IMR-90 (cell line): Measurements from ENCODE around the gene RAB37. TPM values are rescaled to one million over a fixed set of nuclear protein-coding genes. Genes with fewer than 3 reads are reported as not detected.
A peak's percentile ranks its signal among the peaks of the same experiment; 100 is the strongest.

Source experiments
- ATAC-seq: fragments of 200-7000 bp; cut with Tn5 transposase; 2 replicates; pipeline ENCODE4 v1.9.1; 2020; ENCODE audit warnings: low read depth, mild to moderate bottlenecking, moderate library complexity
- BruUV-seq: library from RNA; stranded (reverse); fragments of 400-500 nt; replicated peaks from 2 replicates; lab custom pipeline; 2021; lab: Mats Ljungman, UMichigan
- CTCF ChIA-PET: fragments of 300-600 bp; formaldehyde crosslinking; extraction: SDS; loops from one replicate; lab custom pipeline; 2021; ENCODE audit warnings: antibody characterized with exemption; lab: Yijun Ruan, JAX
- POLR2A ChIA-PET: fragments of 300-600 bp; sonication (Branson Sonifier 250); formaldehyde crosslinking; loops from one replicate; lab custom pipeline; 2022; ENCODE audit warnings: antibody characterized with exemption; ENCODE audit not compliant: unreplicated experiment; lab: Charles Lee
- DNase-seq: peaks from one replicate; pipeline ENCODE4 v3.0.0; 2013
- H2AFZ ChIP-seq: replicated peaks from 2 replicates; pipeline ENCODE3; 2013; ENCODE audit warnings: low read length, mild to moderate bottlenecking; ENCODE audit not compliant: poor library complexity
- H2AK5ac ChIP-seq: 2 replicates; pipeline ENCODE4 v1.6.1; 2013; ENCODE audit warnings: low read depth, low read length, inconsistent platforms
- H2AK9ac ChIP-seq: replicated peaks from 2 replicates; pipeline ENCODE3; 2013; ENCODE audit warnings: mild to moderate bottlenecking, low read depth, low read length, moderate library complexity; ENCODE audit not compliant: poor library complexity
- H2BK120ac ChIP-seq: 2 replicates; pipeline ENCODE4 v1.6.1; 2013; ENCODE audit warnings: low read depth, low read length, inconsistent platforms
- H2BK15ac ChIP-seq: 3 replicates; pipeline ENCODE4 v1.6.1; 2013; ENCODE audit warnings: low read depth, low read length, inconsistent platforms
- H2BK20ac ChIP-seq: 2 replicates; pipeline ENCODE4 v1.6.1; 2013; ENCODE audit warnings: low read depth, mild to moderate bottlenecking, inconsistent platforms, low read length, moderate library complexity
- H2BK5ac ChIP-seq: 2 replicates; pipeline ENCODE4 v1.6.1; 2013; ENCODE audit warnings: mild to moderate bottlenecking, low read depth, low read length, inconsistent platforms; ENCODE audit not compliant: poor library complexity, severe bottlenecking
- H3K14ac ChIP-seq: replicated peaks from 2 replicates; pipeline ENCODE4 v1.6.1; 2013; ENCODE audit warnings: low read depth, low read length, inconsistent platforms
- H3K18ac ChIP-seq: 2 replicates; pipeline ENCODE4 v1.6.1; 2013; ENCODE audit warnings: low read depth, low read length, control low read depth
- H3K23ac ChIP-seq: 2 replicates; pipeline ENCODE4 v1.6.1; 2013; ENCODE audit warnings: low read depth, low read length, inconsistent platforms
- H3K27ac ChIP-seq: 2 replicates; pipeline ENCODE4 v1.5.1; 2013; ENCODE audit warnings: mild to moderate bottlenecking, control low read depth, low read length; ENCODE audit not compliant: insufficient read depth
- H3K27me3 ChIP-seq: 2 replicates; pipeline ENCODE4 v1.6.1; 2013; ENCODE audit warnings: low read length; ENCODE audit not compliant: control insufficient read depth, insufficient read depth
- H3K36me3 ChIP-seq: 2 replicates; pipeline ENCODE4 v1.6.1; 2013; ENCODE audit warnings: low read length, mixed read lengths; ENCODE audit not compliant: control insufficient read depth, insufficient read depth
- H3K4ac ChIP-seq: 2 replicates; pipeline ENCODE4 v1.6.1; 2013; ENCODE audit warnings: low read depth, low read length, inconsistent platforms
- H3K4me1 ChIP-seq: 2 replicates; pipeline ENCODE4 v1.6.1; 2013; ENCODE audit warnings: low read length, mixed read lengths; ENCODE audit not compliant: control insufficient read depth, insufficient read depth
- H3K4me2 ChIP-seq: 2 replicates; pipeline ENCODE4 v1.6.1; 2013; ENCODE audit warnings: low read depth, mild to moderate bottlenecking, control low read depth, low read length, moderate library complexity
- H3K4me3 ChIP-seq: 2 replicates; pipeline ENCODE4 v1.5.1; 2013; ENCODE audit warnings: low read depth, mild to moderate bottlenecking, control low read depth, low read length, moderate library complexity; ENCODE audit not compliant: insufficient read depth
- H3K56ac ChIP-seq: 2 replicates; pipeline ENCODE4 v1.6.1; 2013; ENCODE audit warnings: low read length, inconsistent platforms; ENCODE audit not compliant: insufficient read depth; ENCODE audit errors: extremely low read depth
- H3K79me1 ChIP-seq, 2 experiments: 2 replicates each; pipeline ENCODE4 v1.6.1; 2013; ENCODE audit warnings: low read length in 2 of 2, inconsistent platforms in 1 of 2, low read depth in 1 of 2
- H3K9ac ChIP-seq: 2 replicates; pipeline ENCODE4 v1.6.1; 2013; ENCODE audit warnings: low read depth, low read length, control low read depth
- H3K9me1 ChIP-seq: 2 replicates; pipeline ENCODE4 v1.6.1; 2013; ENCODE audit warnings: low read length, inconsistent platforms; ENCODE audit not compliant: insufficient read depth
- H3K9me3 ChIP-seq: 2 replicates; pipeline ENCODE4 v1.6.1; 2013; ENCODE audit warnings: low read length; ENCODE audit not compliant: control insufficient read depth, insufficient read depth
- H4K20me1 ChIP-seq: 2 replicates; pipeline ENCODE4 v1.6.1; 2013; ENCODE audit warnings: low read length, inconsistent platforms; ENCODE audit not compliant: insufficient read depth
- H4K5ac ChIP-seq: 2 replicates; pipeline ENCODE4 v1.6.1; 2013; ENCODE audit warnings: mild to moderate bottlenecking, low read depth, low read length, control low read depth
- H4K8ac ChIP-seq, 2 experiments: 2 replicates each; pipeline ENCODE4 v1.6.1; 2013; ENCODE audit warnings: low read depth in 2 of 2, low read length in 2 of 2, control low read depth in 1 of 2, inconsistent platforms in 1 of 2
- H4K91ac ChIP-seq: 2 replicates; pipeline ENCODE4 v1.6.1; 2013; ENCODE audit warnings: low read depth, low read length, inconsistent platforms; ENCODE audit not compliant: insufficient read depth
- CEBPB ChIP-seq: IDR thresholded peaks from 2 replicates; pipeline ENCODE4 v1.6.1; 2012; ENCODE audit warnings: low read depth, low read length, improper control_type of control experiment
- CHD1 ChIP-seq: IDR thresholded peaks from 2 replicates; pipeline ENCODE4 v1.6.1; 2012; ENCODE audit warnings: low read depth, low read length, improper control_type of control experiment
- FOS ChIP-seq: fragments of 150-350 bp; IDR thresholded peaks from 2 replicates; pipeline ENCODE4 v1.6.1; 2016; ENCODE audit warnings: low read depth, low read length
- MAFK ChIP-seq: IDR thresholded peaks from 2 replicates; pipeline ENCODE4 v1.6.1; 2012; ENCODE audit warnings: low read depth, low read length, improper control_type of control experiment
- MAZ ChIP-seq: IDR thresholded peaks from 2 replicates; pipeline ENCODE4 v1.6.1; 2012; ENCODE audit warnings: low read depth, mild to moderate bottlenecking, low read length, improper control_type of control experiment, moderate library complexity, borderline replicate concordance
- MXI1 ChIP-seq: IDR thresholded peaks from 2 replicates; pipeline ENCODE4 v1.6.1; 2012; ENCODE audit warnings: low read depth, mild to moderate bottlenecking, low read length, moderate library complexity, borderline replicate concordance
- NFE2L2 ChIP-seq: fragments of 150-350 bp; IDR thresholded peaks from 2 replicates; pipeline ENCODE4 v1.6.1; 2016; ENCODE audit warnings: low read depth, mild to moderate bottlenecking, low read length
- POLR2A ChIP-seq: IDR thresholded peaks from 2 replicates; pipeline ENCODE4 v1.6.1; 2012; ENCODE audit warnings: mild to moderate bottlenecking, low read depth, low read length
- RCOR1 ChIP-seq: IDR thresholded peaks from 2 replicates; pipeline ENCODE4 v1.6.1; 2012; ENCODE audit warnings: mild to moderate bottlenecking, low read length, improper control_type of control experiment; ENCODE audit not compliant: insufficient replicate concordance
- RFX5 ChIP-seq: IDR thresholded peaks from 2 replicates; pipeline ENCODE4 v1.8.0; 2012; ENCODE audit warnings: low read depth, mild to moderate bottlenecking, low read length, moderate library complexity
- SMC3 ChIP-seq: fragments of 150-350 bp; IDR thresholded peaks from 2 replicates; pipeline ENCODE4 v1.6.1; 2016; ENCODE audit warnings: low read depth, mild to moderate bottlenecking, antibody characterized with exemption, low read length, moderate library complexity
- WGBS, 2 experiments: methylation state at CpG; one replicate each; pipeline versions ENCODE4 v1.1.5 to v1.1.7; 2013; ENCODE audit warnings: missing lambda C conversion rate in 2 of 2; ENCODE audit not compliant: insufficient read length in 1 of 2; ENCODE audit errors: extremely low coverage in 2 of 2; 5-methylcytosine and 5-hydroxymethylcytosine counted together
- dilution Hi-C: fragments of 300-500 bp; cut with HindIII; formaldehyde crosslinking; loops from one replicate; pipeline ENCODE4 v1.14.3; 2018; ENCODE audit warnings: low sequenced_read_pairs; ENCODE audit not compliant: unreplicated experiment
- in situ Hi-C: fragments of 300-500 bp; cut with MboI; formaldehyde crosslinking; loops from 3 replicates; pipeline ENCODE4 v1.14.3; 2019; ENCODE audit warnings: low sequenced_read_pairs, inconsistent platforms, mixed read lengths
- intact Hi-C: fragments of 100-400 bp; cut with micrococcal nuclease; formaldehyde crosslinking; loops from 2 replicates; pipeline ENCODE4 v1.10.0; 2022
- polyA plus RNA-seq, 3 experiments: library from polyadenylated mRNA; depleted of rRNA; stranded (reverse); fragments of >200 nt; gene quantifications; 2 replicates each; pipeline ENCODE4 v1.2.3, GENCODE V29; 2012; ENCODE audit warnings: low replicate concordance in 1 of 3
- total RNA-seq: library from RNA; depleted of rRNA; stranded (reverse); fragments of >200 nt; gene quantifications from 2 replicates; pipeline ENCODE4 v1.2.3, GENCODE V29; 2012
- TF ChIP-seq, protein P1 (sequence below): fragments of 150-350 bp; IDR thresholded peaks from 2 replicates; pipeline ENCODE4 v1.6.1; 2016; ENCODE audit warnings: low read depth, mild to moderate bottlenecking, low read length, moderate library complexity, borderline replicate concordance

Gene RAB37
- total and polyA plus RNA-seq, 2 of the 4 experiments (the other 2 are of a cell fraction): 0.19 TPM; not detected in 1

DNA sequence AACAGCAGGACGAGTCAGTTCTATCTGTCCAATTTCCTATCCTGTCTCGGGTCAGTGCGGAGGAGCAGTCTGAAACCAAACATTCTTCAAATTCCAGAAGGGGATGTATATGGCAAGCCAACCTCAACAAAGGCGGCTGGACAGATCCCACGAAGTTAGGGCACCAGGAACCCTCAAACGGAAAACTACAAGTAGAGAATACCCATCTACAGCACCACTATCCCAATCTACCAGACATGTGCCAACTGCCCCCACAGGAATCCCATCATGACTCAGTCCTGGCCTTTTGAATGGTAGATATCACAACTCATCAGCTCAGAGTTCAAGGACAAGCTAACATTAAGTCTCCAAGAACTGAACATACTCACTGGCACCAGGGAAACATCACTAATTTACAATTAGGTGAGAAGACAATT is 36.8 kb downstream of the RAB37 start:
- dilution Hi-C loops: no loop called here
- no peak overlapping the region for H4K5ac ChIP-seq
- no peaks in the 10 kb centered on the region for H3K27me3 ChIP-seq
- TF ChIP-seq MAZ: no peak
- no peak for TF ChIP-seq CEBPB
- no peak for TF ChIP-seq MXI1
- TF ChIP-seq SMC3: no peak
- TF ChIP-seq, protein P1, sequence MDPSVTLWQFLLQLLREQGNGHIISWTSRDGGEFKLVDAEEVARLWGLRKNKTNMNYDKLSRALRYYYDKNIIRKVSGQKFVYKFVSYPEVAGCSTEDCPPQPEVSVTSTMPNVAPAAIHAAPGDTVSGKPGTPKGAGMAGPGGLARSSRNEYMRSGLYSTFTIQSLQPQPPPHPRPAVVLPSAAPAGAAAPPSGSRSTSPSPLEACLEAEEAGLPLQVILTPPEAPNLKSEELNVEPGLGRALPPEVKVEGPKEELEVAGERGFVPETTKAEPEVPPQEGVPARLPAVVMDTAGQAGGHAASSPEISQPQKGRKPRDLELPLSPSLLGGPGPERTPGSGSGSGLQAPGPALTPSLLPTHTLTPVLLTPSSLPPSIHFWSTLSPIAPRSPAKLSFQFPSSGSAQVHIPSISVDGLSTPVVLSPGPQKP: no peak
- no peak for TF ChIP-seq POLR2A
- TF ChIP-seq CHD1: no peak
- no peak for TF ChIP-seq NFE2L2
- no peak for TF ChIP-seq FOS
- TF ChIP-seq MAFK: no peak
- no peak for TF ChIP-seq RFX5
- TF ChIP-seq RCOR1: no peak
- intact Hi-C loops: no loop called here
- H4K20me1 ChIP-seq: peaks cover 10% of the 10 kb centered on the region
- WGBS, 2 experiments: no CpG with 5 or more reads among the region's 6 CpGs
- no peak overlapping the region for H3K9ac ChIP-seq
- peak overlapping the region; percentile 9 for H2AFZ ChIP-seq
- no peak overlapping the region for H3K14ac ChIP-seq
- no peak overlapping the region for H3K27ac ChIP-seq
- ChIA-PET POLR2A (no interaction called here), CTCF (interaction anchor here (0.6 to 1.4 kb wide), 2 partner anchors 18 to 187 kb away, joined by 3 read pairs; no protein-coding TSS in a partner anchor)
- in situ Hi-C loops: no loop called here
- H2BK20ac ChIP-seq: no peak overlapping the region
- no peak overlapping the region for H2AK9ac ChIP-seq
- no peak overlapping the region for H4K8ac ChIP-seq
- no TSS peak for BruUV-seq
- no peaks in the 10 kb centered on the region for H3K9me1 ChIP-seq
- H3K36me3 ChIP-seq: peaks cover 35% of the 10 kb centered on the region
- ATAC-seq: peak; percentile 9; the same call in 1 of the 2 replicates
- peaks cover 34 to 49% of the 10 kb centered on the region in 2 experiments for H3K79me1 ChIP-seq
- H2AK5ac ChIP-seq: no peak overlapping the region
- H3K4me1 ChIP-seq: peaks cover 9% of the 10 kb centered on the region
- no peak overlapping the region for H2BK120ac ChIP-seq
- no peak overlapping the region for H4K91ac ChIP-seq
- H3K23ac ChIP-seq: no peak overlapping the region
- no peaks in the 10 kb centered on the region for H3K9me3 ChIP-seq
- no peak overlapping the region for H3K4me3 ChIP-seq
- no peak overlapping the region for H3K56ac ChIP-seq
- H2BK15ac ChIP-seq: no peak overlapping the region
- H2BK5ac ChIP-seq: no peak overlapping the region
- peak; percentile 55 for DNase-seq
- H3K18ac ChIP-seq: no peak overlapping the region
- peak overlapping the region; percentile 25; the same call in 1 of the 2 replicates for H3K4me2 ChIP-seq
- peak overlapping the region; percentile 11; the same call in 1 of the 2 replicates for H3K4ac ChIP-seq
